HG02623 (cell line): ENCODE data around the gene PVRIG.
"Not testable (repeated sequence)": the region's sequence is repeated elsewhere in the genome, so short reads cannot be mapped to it uniquely, and the experiment has no call there.

Experiments
- ATAC-seq: cut with Tn5 transposase; IDR thresholded peaks from one replicate; pipeline ENCODE4 v1.9.1; 2021; ENCODE audit warnings: moderate library complexity; ENCODE audit not compliant: unreplicated experiment

Gene PVRIG

GRCh38 chr7:100219801-100220585, at the start of gene PVRIG:
Gene PVRIG, plus strand, starts transcription at chr7:100219949. Its CDS starts 22 bp downstream, at chr7:100219971.
- ATAC-seq, result not testable (repeated sequence)

GRCh38 chr7:100170101-100170897, 49.5 kb upstream of the PVRIG start:
- ATAC-seq, result no peak

GRCh38 chr7:100171087-100171681, 48.6 kb upstream of the PVRIG start:
- ATAC-seq, result no peak

- ATAC-seq, result no peak
Measured at GRCh38 chr7:100171840-100172239, 47.9 kb upstream of the PVRIG start.

GRCh38 chr7:100173806-100174495, 45.8 kb upstream of the PVRIG start:
- no peak for ATAC-seq

- ATAC-seq, result no peak
Measured at GRCh38 chr7:100174582-100174981, 45.2 kb upstream of the PVRIG start.

GRCh38 chr7:100175296-100175935, 44.3 kb upstream of the PVRIG start:
- no peak for ATAC-seq

- no peak for ATAC-seq
Measured at GRCh38 chr7:100176096-100177044, 43.4 kb upstream of the PVRIG start.

GRCh38 chr7:100177045-100178001, 42.4 kb upstream of the PVRIG start, which contains the start of the genes GPC2 and STAG3:
Gene GPC2, minus strand, starts transcription at chr7:100177381. Its CDS starts 182 bp downstream, at chr7:100177199.
Gene STAG3, plus strand, starts transcription at chr7:100177918. Its CDS starts 2,639 bp downstream, at chr7:100180557.
- peak; percentile 86 for ATAC-seq

- not testable (repeated sequence) for ATAC-seq
Measured at GRCh38 chr7:100180084-100180483, 39.7 kb upstream of the PVRIG start.

GRCh38 chr7:100182616-100183015, 37.1 kb upstream of the PVRIG start:
- ATAC-seq, result not testable (repeated sequence)

GRCh38 chr7:100183090-100183489, 36.7 kb upstream of the PVRIG start:
- ATAC-seq, result not testable (repeated sequence)

GRCh38 chr7:100185726-100186125, 34.0 kb upstream of the PVRIG start:
- no peak for ATAC-seq

GRCh38 chr7:100189061-100189460, 30.7 kb upstream of the PVRIG start:
- ATAC-seq, result no peak

GRCh38 chr7:100190048-100190711, 29.6 kb upstream of the PVRIG start:
- no peak for ATAC-seq

GRCh38 chr7:100191775-100192174, 28.0 kb upstream of the PVRIG start:
- ATAC-seq, result no peak

- not testable (repeated sequence) for ATAC-seq
Measured at GRCh38 chr7:100192281-100192862, 27.4 kb upstream of the PVRIG start.
